Vagina (tissue), 2 donors: ENCODE measurements around the gene NR2F1-AS1. TPM values are rescaled to one million over a fixed set of nuclear protein-coding genes. Genes with fewer than 3 reads are reported as not detected.
A peak's percentile ranks its signal among the peaks of the same experiment; 100 is the strongest.

ENCODE experiments used
- DNase-seq, 2 donors: peaks; one replicate each; pipeline ENCODE4 v3.0.0-alpha.2; 2017; ENCODE audit errors: extremely low spot score in 2 of 2
- H3K27ac ChIP-seq: fragments of 200-600 bp; sonication (generic); one replicate; pipeline ENCODE4 v1.5.1; 2019
- H3K27me3 ChIP-seq: fragments of 200-600 bp; sonication (generic); one replicate; pipeline ENCODE4 v1.5.1; 2019
- H3K36me3 ChIP-seq, 2 donors: fragments of 200-600 bp; sonication (generic); one replicate each; pipeline ENCODE4 v1.5.1; 2017 to 2019
- H3K4me1 ChIP-seq: fragments of 200-600 bp; sonication (generic); one replicate; pipeline ENCODE4 v1.5.1; 2019
- H3K4me3 ChIP-seq, 2 donors: fragments of 200-600 bp; sonication (generic); 1 replicate in 1 of 2; 2 replicates in 1 of 2; pipeline ENCODE4 v1.5.1; 2016 to 2019
- H3K9me3 ChIP-seq: fragments of 200-600 bp; sonication (generic); one replicate; pipeline ENCODE4 v1.5.1; 2019
- POLR2A ChIP-seq, 2 donors: fragments of 450-650 bp; IDR thresholded peaks; one replicate each; pipeline ENCODE4 v1.6.1; 2017; ENCODE audit warnings: antibody characterized with exemption in 2 of 2, mild to moderate bottlenecking in 2 of 2, moderate library complexity in 2 of 2
- POLR2AphosphoS5 ChIP-seq, 2 donors: sonication (generic); formaldehyde crosslinking; IDR thresholded peaks; one replicate each; pipeline ENCODE4 v1.9.0; 2017; ENCODE audit warnings: antibody characterized with exemption in 2 of 2, mild to moderate bottlenecking in 2 of 2, low read depth in 1 of 2; ENCODE audit not compliant: insufficient read depth in 1 of 2
- intact Hi-C: fragments of 100-400 bp; cut with DNase I; formaldehyde crosslinking; loops from one replicate; pipeline ENCODE4 v1.15.1; 2023
- total RNA-seq: library from RNA; depleted of rRNA; stranded (reverse); fragments of >200 nt; gene quantifications from one replicate; pipeline ENCODE4 v1.2.3, GENCODE V29; 2016
- TF ChIP-seq, protein P1 (sequence below), 3 experiments: fragments of 450-650 bp in 2 of 3; fragments of 200-600 bp in 1 of 3; sonication (generic) in 1 of 3; IDR thresholded peaks; one replicate each; pipeline ENCODE4 v1.5.1; 2017 to 2019; ENCODE audit warnings: antibody characterized with exemption in 3 of 3, mild to moderate bottlenecking in 2 of 3, moderate library complexity in 2 of 3

The NR2F1-AS1 gene
- total RNA-seq, 1 donor from 2014 or later: 22.3 TPM

GRCh38 chr5:93590493-93590892, 9.5 kb upstream of the NR2F1-AS1 start:
- H3K27me3 ChIP-seq: no peaks in the 10 kb centered on the region
- peak overlapping the region; percentile 59 to 66 for H3K4me3 ChIP-seq
- peaks cover 24% of the 10 kb centered on the region for H3K4me1 ChIP-seq
- no peaks in the 10 kb centered on the region for H3K9me3 ChIP-seq
- intact Hi-C loops: no loop called here
- no peaks in the 10 kb centered on the region for H3K36me3 ChIP-seq
- TF ChIP-seq POLR2AphosphoS5 (IDR thresholded peaks at IDR 0.05; ENCODE audit: insufficient read depth in 1 of 2, low read depth in 1 of 2) (no peak), POLR2A (IDR thresholded peaks at IDR 0.05) (no peak)
- TF ChIP-seq, protein P1, sequence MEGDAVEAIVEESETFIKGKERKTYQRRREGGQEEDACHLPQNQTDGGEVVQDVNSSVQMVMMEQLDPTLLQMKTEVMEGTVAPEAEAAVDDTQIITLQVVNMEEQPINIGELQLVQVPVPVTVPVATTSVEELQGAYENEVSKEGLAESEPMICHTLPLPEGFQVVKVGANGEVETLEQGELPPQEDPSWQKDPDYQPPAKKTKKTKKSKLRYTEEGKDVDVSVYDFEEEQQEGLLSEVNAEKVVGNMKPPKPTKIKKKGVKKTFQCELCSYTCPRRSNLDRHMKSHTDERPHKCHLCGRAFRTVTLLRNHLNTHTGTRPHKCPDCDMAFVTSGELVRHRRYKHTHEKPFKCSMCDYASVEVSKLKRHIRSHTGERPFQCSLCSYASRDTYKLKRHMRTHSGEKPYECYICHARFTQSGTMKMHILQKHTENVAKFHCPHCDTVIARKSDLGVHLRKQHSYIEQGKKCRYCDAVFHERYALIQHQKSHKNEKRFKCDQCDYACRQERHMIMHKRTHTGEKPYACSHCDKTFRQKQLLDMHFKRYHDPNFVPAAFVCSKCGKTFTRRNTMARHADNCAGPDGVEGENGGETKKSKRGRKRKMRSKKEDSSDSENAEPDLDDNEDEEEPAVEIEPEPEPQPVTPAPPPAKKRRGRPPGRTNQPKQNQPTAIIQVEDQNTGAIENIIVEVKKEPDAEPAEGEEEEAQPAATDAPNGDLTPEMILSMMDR (IDR thresholded peaks at IDR 0.05): no peak
- no peak for DNase-seq
- H3K27ac ChIP-seq: peak overlapping the region; percentile 90

DNA sequence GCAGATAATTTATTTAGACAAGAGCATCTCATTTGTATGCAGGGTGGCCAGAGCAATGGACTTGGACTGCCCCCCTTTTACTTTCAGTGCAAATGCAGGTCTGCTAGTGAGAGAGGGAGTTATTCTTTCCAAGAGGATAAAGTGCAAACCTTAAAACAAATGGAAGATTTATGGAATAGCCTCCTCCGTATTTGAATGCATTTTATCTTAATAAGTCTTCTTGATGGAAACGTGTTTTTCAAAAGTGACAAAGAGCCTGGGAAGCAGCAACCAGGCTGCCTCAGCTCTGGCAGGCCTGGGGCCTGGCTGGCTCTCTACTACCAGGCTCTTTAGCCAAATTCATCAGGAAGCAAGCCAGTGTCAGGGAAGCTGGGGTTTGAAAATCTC, 8.8 kb upstream of the NR2F1-AS1 start:
- Histone ChIP-seq H3K9me3 (no peaks in the 10 kb centered on the region), H3K36me3 (no peaks in the 10 kb centered on the region), H3K4me3 (peak overlapping the region; percentile 59 to 66), H3K27ac (peak overlapping the region; percentile 90), H3K27me3 (no peaks in the 10 kb centered on the region), H3K4me1 (peaks cover 21% of the 10 kb centered on the region)
- DNase-seq: peak in 1 of 2 donors; percentile 79
- TF ChIP-seq POLR2AphosphoS5 (IDR thresholded peaks at IDR 0.05; ENCODE audit: insufficient read depth in 1 of 2, low read depth in 1 of 2) (no peak), POLR2A (IDR thresholded peaks at IDR 0.05) (no peak)
- TF ChIP-seq, protein P1 (IDR thresholded peaks at IDR 0.05): no peak
- intact Hi-C loops: loop anchor here (10.0 kb wide), 1 partner anchor 345 kb away; no protein-coding TSS in a partner anchor

DNA sequence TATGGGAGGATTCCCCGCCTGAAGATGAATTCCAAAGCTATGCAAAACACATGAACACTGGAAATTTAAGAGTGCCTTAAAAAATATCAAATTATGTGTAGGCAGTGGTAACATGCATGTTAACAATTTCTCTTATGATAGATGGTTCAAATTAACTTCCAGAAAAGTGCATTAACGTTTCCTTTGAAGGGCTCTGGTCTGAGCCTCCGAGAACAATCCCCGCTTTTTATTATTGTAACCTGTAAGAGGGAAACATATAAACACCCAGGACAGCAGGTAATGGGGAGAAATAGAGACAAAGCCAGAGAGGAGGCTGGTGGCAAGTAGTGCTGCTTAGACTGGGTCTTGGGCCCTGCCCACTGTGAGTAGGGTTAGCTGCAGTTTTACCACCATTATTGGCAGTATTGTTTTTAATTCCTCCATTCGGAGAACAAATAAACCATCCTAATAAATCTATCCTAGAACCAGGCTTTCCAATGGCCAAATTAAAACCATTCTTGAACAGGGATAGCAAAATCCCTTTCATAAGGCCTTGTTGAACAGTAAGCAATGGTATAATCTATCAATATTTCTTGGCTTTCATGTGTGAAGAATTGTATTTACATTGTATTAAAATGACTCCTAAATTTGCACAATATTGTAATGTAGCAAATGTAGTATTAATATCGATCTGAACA, 8.3 kb upstream of the NR2F1-AS1 start:
- H3K4me3 ChIP-seq: peak overlapping the region; percentile 59 to 66
- DNase-seq: peak in 1 of 2 donors; percentile 32
- peaks cover 18% of the 10 kb centered on the region for H3K4me1 ChIP-seq

GRCh38 chr5:93588352-93589151, 7.5 kb upstream of the NR2F1-AS1 start:
- peak overlapping the region; percentile 59 to 66 for H3K4me3 ChIP-seq

More for the DNA sequence above, 8.3 kb upstream of the NR2F1-AS1 start:
- H3K27me3 ChIP-seq: no peaks in the 10 kb centered on the region
- TF ChIP-seq POLR2A (IDR thresholded peaks at IDR 0.05) (no peak), POLR2AphosphoS5 (IDR thresholded peaks at IDR 0.05; ENCODE audit: insufficient read depth in 1 of 2, low read depth in 1 of 2) (no peak)
- TF ChIP-seq, protein P1 (IDR thresholded peaks at IDR 0.05): no peak
- peak overlapping the region; percentile 90 for H3K27ac ChIP-seq
- intact Hi-C loops: loop anchor here (10.0 kb wide), 1 partner anchor 344 kb away; no protein-coding TSS in a partner anchor
- no peaks in the 10 kb centered on the region for H3K36me3 ChIP-seq
- no peaks in the 10 kb centered on the region for H3K9me3 ChIP-seq

More at GRCh38 chr5:93588352-93589151, 7.5 kb upstream of the NR2F1-AS1 start:
- Histone ChIP-seq H3K27me3 (no peaks in the 10 kb centered on the region), H3K4me1 (peaks cover 18% of the 10 kb centered on the region), H3K36me3 (no peaks in the 10 kb centered on the region), H3K9me3 (no peaks in the 10 kb centered on the region), H3K27ac (peak overlapping the region; percentile 90)
- peak in 1 of 2 donors; percentile 82 for DNase-seq
- intact Hi-C loops: loop anchor here (10.0 kb wide), 1 partner anchor 344 kb away; no protein-coding TSS in a partner anchor
- TF ChIP-seq, protein P1 (IDR thresholded peaks at IDR 0.05): no peak
- no peak for TF ChIP-seq POLR2A (IDR thresholded peaks at IDR 0.05)
- TF ChIP-seq POLR2AphosphoS5 (IDR thresholded peaks at IDR 0.05; ENCODE audit: insufficient read depth in 1 of 2, low read depth in 1 of 2): no peak
